HG02798 (cell line): ENCODE measurements around the gene SYT7.

Experiments
- ATAC-seq: cut with Tn5 transposase; IDR thresholded peaks from one replicate; pipeline ENCODE4 v1.9.1; 2021; ENCODE audit warnings: mild to moderate bottlenecking; ENCODE audit not compliant: unreplicated experiment, poor library complexity

Gene SYT7

DNA sequence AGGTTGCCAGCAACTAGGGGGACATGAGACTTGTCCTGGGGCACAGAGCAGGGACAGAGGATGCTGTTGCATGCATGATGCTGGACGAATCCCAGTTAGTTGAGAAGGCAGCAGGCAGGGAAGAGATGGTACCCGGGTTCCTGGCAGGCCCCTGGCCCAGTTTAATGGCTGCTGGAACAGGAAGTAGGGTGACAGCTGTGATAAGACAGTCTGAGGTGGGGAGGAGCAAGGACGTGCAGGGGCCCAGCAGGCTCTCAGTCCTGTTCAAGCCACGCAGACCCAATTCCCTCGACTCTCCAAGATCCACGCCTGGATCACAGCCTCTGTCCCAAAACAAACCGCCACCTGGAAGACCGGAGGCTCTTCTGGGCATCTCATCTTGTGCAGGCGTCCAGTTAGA is 40.3 kb downstream of the SYT7 start:
- ATAC-seq, result no peak

DNA sequence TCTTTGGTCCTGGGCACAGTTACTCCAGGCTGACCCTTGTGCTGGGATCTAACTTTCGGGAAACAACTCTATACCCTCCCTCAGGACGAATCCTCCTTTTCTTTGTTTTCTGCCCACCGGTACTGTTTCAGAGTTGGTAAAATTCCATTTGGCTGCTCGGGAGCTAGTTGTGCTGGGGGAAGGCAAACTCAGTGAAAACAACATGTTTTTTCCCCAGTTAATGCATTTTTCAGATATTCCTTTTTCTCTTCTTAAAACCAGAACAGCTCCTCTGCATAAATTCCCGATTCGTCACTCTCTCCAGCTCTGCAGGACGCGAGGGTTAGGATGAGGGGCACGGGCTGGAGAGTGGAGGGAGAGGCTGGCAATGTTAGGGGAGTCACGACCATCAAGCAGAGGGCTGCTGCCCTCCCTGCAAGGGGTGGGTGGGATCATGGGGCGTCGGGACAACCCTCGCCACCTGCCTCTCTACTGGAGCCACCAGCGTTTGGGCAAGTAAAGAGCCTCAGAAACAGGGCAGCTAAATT is 41.0 kb downstream of the SYT7 start:
- no peak for ATAC-seq

DNA sequence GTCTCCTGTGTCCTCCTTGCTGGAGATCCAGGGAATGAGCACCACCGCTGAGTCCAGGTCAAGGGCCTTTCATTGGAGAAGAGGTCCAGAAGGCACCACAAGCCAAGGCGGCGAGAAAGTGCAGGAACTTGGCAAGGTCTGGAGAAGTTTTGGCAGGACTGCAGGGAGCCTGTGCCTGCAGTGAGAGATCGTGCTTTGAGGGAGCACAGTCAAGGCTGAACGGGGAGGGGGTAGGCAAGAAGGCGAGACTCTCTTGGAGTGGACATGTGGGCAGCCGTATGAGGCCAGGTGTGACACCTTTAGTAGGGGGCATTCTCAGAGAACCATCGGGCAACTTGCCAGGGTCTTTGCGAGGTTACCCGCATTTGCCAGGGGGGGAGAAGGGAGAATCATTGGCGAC is 41.9 kb downstream of the SYT7 start:
- ATAC-seq, result no peak

- no peak for ATAC-seq
Observed at GRCh38 chr11:61538636-61538961, 42.3 kb downstream of the SYT7 start.

GRCh38 chr11:61537326-61537725 is 43.5 kb downstream of the SYT7 start:
- ATAC-seq, result no peak

DNA sequence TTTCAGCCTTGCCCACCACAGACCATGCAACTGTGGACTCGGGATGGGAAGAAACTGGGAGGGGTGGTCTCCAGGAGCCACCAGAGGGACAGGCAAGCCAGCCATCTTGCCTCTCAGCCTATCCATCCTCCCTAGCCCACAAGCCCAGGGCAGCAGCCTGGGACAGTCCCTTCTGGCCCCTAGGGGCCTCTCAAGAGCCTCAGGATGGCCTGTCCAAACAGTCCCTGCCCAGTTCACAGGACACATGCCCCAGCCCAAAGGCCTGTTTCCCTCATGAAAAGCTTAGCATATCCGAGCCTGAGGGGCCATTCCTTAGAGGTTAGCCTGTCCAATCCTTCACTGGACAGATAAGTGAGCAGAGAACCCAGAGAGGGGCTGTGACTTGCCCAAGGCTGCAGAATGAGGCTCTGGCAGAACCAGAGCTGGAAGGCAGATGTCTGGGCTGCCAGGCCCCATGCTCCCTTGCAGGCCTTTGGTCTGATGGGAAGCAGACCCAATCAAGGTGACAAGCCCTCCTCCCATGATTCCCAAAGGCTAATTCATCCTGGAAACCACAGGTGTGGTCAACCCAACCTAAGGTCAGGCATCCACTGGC is 44.1 kb downstream of the SYT7 start:
- no peak for ATAC-seq

DNA sequence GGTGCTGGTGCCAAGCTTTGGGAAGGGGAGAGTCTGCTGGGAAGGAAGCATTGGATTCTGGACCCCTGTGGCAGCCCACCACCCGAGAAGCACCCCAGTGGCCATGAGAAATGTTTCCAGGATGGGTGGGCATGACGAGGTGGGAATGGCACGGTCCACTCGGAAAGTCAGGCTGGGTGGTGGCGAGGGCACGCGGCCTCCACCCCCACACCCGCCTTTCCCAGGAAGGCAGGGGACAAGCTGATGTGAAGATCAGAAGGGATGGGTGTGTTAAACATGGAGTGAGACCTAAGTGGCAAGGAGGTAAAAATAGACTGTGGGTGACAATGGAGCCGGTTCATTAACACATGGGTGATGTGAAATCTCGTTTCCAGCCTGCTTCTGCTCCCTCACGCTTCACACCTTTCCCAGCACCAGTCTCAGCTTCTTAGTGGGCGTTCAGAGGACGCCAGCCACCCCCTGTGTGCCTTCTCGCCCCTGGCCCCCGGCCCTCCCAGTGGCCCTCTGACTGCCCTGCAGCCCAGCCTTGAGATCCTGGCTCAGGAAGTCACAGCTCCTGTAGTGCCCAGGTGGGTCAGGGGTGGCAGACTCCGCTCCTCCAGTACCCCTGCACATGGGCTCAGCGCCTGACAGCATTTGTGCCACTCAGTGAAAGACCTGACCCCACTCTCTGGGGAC is 44.7 kb downstream of the SYT7 start:
- no peak for ATAC-seq

DNA sequence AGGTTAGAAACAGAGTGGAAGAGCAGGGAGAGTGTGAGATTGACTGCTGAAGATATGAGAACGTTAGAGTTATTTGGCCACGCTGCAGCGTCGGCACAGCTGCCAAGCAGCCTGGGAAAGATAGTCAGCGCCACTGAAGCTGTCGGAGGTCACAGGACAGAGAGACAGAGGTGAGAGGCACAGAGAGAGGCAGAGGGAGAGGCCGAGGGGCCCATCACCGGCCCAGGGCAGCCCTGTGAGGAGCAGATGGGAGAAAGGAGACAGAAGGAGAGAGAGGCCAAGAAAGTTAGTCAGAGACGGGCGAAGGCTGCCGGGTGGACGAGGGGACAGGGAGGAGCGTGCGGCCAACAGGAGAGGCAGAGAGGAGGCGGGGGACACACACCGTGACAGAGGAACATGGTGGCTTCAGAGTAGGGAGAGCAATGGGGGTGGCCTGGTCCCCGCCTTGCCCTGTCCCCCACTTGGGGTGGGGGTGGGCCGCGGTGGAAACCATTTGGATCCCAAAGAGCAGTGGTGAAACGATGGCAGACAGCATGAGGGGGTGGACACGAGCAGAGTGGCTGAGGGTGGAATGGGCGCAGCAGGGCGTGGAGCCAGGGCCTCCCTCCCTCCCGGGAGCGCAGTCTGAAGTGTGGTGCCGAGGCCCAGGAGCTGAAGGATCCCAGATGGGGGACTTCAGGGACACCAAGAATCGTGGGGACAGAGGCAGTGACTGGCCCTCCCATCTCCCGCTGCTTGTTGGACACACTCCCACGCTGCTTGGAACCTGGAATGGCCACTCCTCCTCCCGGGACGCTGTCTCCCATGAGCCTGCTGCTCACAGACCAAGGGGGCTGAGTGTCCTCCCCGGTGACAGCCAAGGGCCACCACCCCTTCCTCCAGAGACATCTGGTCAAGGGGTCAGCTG is 45.7 kb downstream of the SYT7 start:
- no peak for ATAC-seq

- no peak for ATAC-seq
Observed at GRCh38 chr11:61534025-61534932, 46.6 kb downstream of the SYT7 start.

DNA sequence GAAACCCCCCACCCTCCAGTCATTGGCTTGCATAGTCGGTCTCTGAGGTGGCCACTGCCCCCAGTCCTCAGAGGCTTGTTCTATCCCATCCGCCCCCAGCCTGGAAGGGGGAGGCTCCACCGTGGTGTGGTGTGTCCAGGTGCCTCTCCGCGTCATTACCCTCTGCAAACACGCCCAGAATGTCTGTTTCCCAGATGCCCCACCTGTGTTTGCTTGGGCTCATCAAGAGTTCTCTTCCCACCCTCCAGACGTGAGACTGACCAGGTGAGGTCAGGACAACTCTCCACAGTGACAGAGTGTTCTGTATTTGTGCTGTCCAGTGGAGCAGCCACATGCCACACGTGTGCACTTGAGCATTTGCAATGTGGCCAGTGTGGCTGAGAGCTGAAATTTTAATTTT is 47.5 kb downstream of the SYT7 start:
- ATAC-seq, result no peak

GRCh38 chr11:61533039-61533375 is 47.9 kb downstream of the SYT7 start:
- no peak for ATAC-seq

DNA sequence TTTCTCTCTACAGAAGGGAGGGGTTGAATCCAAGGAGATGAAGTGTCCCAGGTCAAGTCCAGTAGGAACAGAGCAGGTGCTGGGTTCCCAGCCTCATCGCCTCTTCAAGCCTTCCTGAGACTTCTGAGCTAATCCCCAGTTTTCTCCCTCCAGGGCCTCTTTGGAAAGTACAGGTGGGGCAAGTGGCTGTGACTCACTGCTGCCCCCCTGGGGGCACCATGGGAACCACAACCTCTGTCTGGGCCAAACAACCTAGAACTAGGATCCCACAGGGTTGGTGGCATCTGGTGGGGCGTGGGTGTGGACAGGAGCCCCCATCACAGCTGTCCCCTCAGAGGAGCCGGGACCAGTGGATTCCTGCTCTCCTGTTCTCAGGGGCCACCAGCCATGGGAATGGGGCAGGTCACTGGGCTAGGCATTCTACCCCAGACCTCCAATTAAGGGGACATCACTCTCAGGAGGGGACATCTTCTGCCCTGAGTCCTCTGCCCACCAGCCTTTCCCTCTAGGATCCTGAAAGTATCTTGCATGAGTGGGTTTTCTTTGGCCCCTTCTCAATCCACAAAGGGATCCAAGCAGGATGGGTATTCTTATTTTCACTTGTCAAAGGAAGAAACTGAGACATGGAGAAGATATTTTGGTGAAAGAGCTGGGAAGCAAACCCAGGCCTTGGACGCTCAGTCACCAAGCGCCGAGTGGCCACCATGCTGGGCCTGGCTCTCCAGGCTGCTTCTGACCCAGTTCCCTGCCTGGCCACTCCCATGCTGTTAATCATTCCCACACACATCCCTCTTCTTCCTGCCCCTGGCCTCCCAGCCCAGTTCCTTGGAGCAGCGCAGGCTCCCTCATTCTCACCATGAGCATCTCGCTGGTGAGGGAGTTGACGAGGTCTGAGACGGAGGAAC is 48.5 kb downstream of the SYT7 start:
- ATAC-seq, result peak; percentile 47

- ATAC-seq, result no peak
Observed at GRCh38 chr11:61531044-61531443, 49.8 kb downstream of the SYT7 start.

- no peak for ATAC-seq
Observed at GRCh38 chr11:61529537-61530225, 51.2 kb downstream of the SYT7 start.

- ATAC-seq, result no peak
Observed at GRCh38 chr11:61528114-61528513, 52.8 kb downstream of the SYT7 start.

GRCh38 chr11:61526956-61527731 is 53.7 kb downstream of the SYT7 start:
- ATAC-seq, result no peak

DNA sequence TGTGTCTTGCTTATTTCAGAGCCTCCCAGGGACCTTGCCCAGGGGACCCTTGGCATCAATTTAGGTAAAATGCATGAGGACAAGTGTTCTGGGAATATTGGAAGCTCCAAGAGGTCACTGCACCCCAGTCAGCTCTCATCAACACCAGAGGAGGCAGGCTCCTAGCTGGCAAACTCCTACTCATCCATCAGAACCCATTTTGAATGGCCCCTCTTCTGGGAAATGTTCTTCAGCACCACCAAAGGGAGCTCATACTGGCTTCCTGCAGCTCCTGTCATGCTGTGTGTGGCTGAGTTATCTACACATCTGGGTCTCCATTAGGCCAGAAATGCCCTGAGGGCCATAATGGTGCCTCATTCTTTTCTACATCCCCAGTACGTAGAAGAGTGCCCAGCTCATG is 54.6 kb downstream of the SYT7 start:
- ATAC-seq, result no peak

DNA sequence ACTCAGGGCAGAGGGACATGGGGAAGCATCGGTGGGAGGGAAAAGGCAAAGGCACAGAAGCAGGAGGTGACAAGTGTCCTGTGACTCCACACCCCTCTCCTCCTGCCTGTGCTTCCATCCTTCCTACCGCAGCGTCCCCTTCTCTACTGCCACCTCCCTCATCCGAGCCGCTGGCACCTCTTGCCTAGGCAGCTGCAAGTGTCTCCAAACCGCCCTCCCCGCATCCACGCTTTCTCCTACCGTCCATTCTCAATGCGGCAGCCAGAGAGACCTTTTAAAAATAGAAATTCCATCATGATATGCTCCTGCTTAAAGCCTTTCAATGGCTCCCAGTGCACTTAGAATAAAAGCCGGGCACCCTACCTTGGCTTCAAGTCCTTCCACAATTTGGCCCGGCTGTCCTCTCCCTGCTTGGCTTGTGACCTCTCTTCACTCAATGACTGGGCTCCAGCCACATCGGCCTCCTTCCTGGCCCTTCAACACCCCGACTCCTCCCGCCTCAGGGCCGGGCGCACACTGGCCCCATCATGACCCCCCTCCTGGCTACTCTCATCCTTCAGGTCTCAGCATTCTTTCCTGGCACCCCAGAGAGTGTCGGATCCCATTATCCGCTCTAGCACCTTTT is 55.8 kb downstream of the SYT7 start:
- no peak for ATAC-seq
